COR-L47 (cell line): ENCODE data around the gene TNFAIP8.

Source experiments
- DNase-seq: peaks from one replicate; lab custom pipeline; 2025; lab: John Stamatoyannopoulos, UW

TNFAIP8 gene

GRCh38 chr5:119355685-119356611 lies at the start of gene TNFAIP8:
TSS of gene TNFAIP8 (plus strand) at chr5:119356019. CDS start at chr5:119356091, 72 bp downstream.
- no peak for DNase-seq

GRCh38 chr5:119307170-119307569 lies 48.6 kb upstream of the TNFAIP8 start:
- DNase-seq: no peak

GRCh38 chr5:119309326-119309725 lies 46.5 kb upstream of the TNFAIP8 start:
- DNase-seq: no peak

- DNase-seq: no peak
These were observed 44.1 kb upstream of the TNFAIP8 start for GRCh38 chr5:119311688-119312087.

GRCh38 chr5:119312403-119312802 lies 43.4 kb upstream of the TNFAIP8 start:
- no peak for DNase-seq

GRCh38 chr5:119313197-119313596 lies 42.6 kb upstream of the TNFAIP8 start:
- no peak for DNase-seq

- DNase-seq: no peak
These were observed 41.9 kb upstream of the TNFAIP8 start for GRCh38 chr5:119313658-119314605.

GRCh38 chr5:119315516-119315949 lies 40.3 kb upstream of the TNFAIP8 start:
- DNase-seq: peak; percentile 38

GRCh38 chr5:119316086-119316485 lies 39.7 kb upstream of the TNFAIP8 start:
- no peak for DNase-seq

- no peak for DNase-seq
These were observed 38.9 kb upstream of the TNFAIP8 start for GRCh38 chr5:119316906-119317305.

GRCh38 chr5:119318256-119318894 lies 37.4 kb upstream of the TNFAIP8 start:
- no peak for DNase-seq

GRCh38 chr5:119319401-119319800 lies 36.4 kb upstream of the TNFAIP8 start:
- DNase-seq: no peak

GRCh38 chr5:119319890-119320289 lies 35.9 kb upstream of the TNFAIP8 start:
- no peak for DNase-seq

GRCh38 chr5:119321569-119322311 lies 34.1 kb upstream of the TNFAIP8 start:
- no peak for DNase-seq

GRCh38 chr5:119322312-119322947 lies 33.4 kb upstream of the TNFAIP8 start:
- no peak for DNase-seq

- no peak for DNase-seq
These were observed 32.8 kb upstream of the TNFAIP8 start for GRCh38 chr5:119322948-119323537.

- DNase-seq: peak; percentile 71
These were observed 32.2 kb upstream of the TNFAIP8 start for GRCh38 chr5:119323601-119324000.

GRCh38 chr5:119324842-119325241 lies 31.0 kb upstream of the TNFAIP8 start:
- no peak for DNase-seq

- no peak for DNase-seq
These were observed 28.8 kb upstream of the TNFAIP8 start for GRCh38 chr5:119327018-119327417.
